ES-I3 (cell line): ENCODE results near the gene RAET1E.
"Not testable (repeated sequence)": the region's sequence is repeated elsewhere in the genome, so short reads cannot be mapped to it uniquely, and the experiment has no call there.

Source experiments
- H3K36me3 ChIP-seq: 2 replicates; pipeline ENCODE4 v1.6.1; 2013; ENCODE audit warnings: mild to moderate bottlenecking, low read length, control low read depth, moderate library complexity; ENCODE audit not compliant: insufficient read depth
- H3K4me1 ChIP-seq: 2 replicates; pipeline ENCODE4 v1.6.1; 2013; ENCODE audit warnings: mild to moderate bottlenecking, control low read depth, low read length; ENCODE audit not compliant: insufficient read depth
- H3K9ac ChIP-seq: 2 replicates; pipeline ENCODE4 v1.6.1; 2013; ENCODE audit warnings: low read depth, mild to moderate bottlenecking, low read length, moderate library complexity
- H3K9me3 ChIP-seq: 2 replicates; pipeline ENCODE4 v1.6.1; 2013; ENCODE audit warnings: mild to moderate bottlenecking, low read length, moderate library complexity; ENCODE audit not compliant: control insufficient read depth, insufficient read depth

RAET1E gene

GRCh38 chr6:149860834-149861602 lies 36.9 kb downstream of the RAET1E start:
- 0 out of 2 replicates have a peak, but pooled peaks cover 12% of the 10 kb centered on the region for H3K4me1 ChIP-seq
- H3K9me3 ChIP-seq, result no peaks in the 10 kb centered on the region
- H3K36me3 ChIP-seq, result no peaks in the 10 kb centered on the region
- H3K9ac ChIP-seq, result no peak overlapping the region

- peaks cover 15% of the 10 kb centered on the region; the same call in 1 of the 2 replicates for H3K4me1 ChIP-seq
- no peaks in the 10 kb centered on the region for H3K36me3 ChIP-seq
- no peak overlapping the region for H3K9ac ChIP-seq
- no peaks in the 10 kb centered on the region for H3K9me3 ChIP-seq
Observed at GRCh38 chr6:149860513-149860833, 37.4 kb downstream of the RAET1E start.

GRCh38 chr6:149859938-149860337 lies 38.0 kb downstream of the RAET1E start:
- Histone ChIP-seq H3K4me1 (peaks cover 20% of the 10 kb centered on the region; the same call in 1 of the 2 replicates), H3K36me3 (no peaks in the 10 kb centered on the region), H3K9ac (no peak overlapping the region), H3K9me3 (no peaks in the 10 kb centered on the region)

DNA sequence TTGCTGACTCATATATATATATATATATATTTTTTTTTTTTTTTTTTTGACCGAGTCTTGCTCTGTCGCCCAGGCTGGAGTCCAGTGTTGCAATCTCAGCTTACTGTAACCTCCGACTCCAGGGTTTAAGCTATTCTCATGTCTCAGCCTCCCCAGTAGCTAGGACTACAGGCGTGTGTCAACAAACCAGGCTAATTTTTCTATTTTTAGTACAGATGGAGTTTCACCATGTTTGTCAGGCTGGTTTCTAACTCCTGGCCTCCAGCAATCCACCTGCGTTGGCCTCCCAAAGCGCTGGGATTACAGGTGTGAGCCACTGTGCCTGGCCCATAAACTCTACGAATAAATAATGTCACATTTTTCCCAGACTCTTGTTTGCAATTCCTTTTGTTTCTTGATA lies 38.5 kb downstream of the RAET1E start:
- no peak overlapping the region for H3K9ac ChIP-seq
- peaks cover 21% of the 10 kb centered on the region; the same call in 1 of the 2 replicates for H3K4me1 ChIP-seq
- no peaks in the 10 kb centered on the region for H3K36me3 ChIP-seq
- H3K9me3 ChIP-seq, result no peaks in the 10 kb centered on the region

DNA sequence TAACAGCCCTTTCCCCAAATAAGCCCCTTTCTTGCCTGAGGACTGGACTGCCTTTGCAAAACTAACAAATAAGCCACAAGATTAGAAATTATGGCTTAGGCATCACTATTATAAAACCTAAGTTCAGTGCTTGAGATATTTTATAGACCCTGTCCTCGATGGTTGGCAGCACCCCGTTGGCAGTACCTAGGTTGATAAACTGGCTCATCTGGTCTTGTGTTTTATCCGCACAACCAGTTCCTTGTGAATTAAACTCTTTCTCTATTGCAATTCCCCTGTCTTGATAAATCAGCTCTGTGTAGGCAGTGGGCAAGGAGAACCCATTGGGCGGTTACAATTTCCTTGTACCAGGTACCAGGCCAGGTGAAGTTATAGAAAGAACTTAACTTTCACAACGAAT lies 40.4 kb downstream of the RAET1E start:
- Histone ChIP-seq H3K9ac (no peak overlapping the region), H3K9me3 (no peaks in the 10 kb centered on the region), H3K4me1 (peaks cover 22% of the 10 kb centered on the region), H3K36me3 (no peaks in the 10 kb centered on the region)

DNA sequence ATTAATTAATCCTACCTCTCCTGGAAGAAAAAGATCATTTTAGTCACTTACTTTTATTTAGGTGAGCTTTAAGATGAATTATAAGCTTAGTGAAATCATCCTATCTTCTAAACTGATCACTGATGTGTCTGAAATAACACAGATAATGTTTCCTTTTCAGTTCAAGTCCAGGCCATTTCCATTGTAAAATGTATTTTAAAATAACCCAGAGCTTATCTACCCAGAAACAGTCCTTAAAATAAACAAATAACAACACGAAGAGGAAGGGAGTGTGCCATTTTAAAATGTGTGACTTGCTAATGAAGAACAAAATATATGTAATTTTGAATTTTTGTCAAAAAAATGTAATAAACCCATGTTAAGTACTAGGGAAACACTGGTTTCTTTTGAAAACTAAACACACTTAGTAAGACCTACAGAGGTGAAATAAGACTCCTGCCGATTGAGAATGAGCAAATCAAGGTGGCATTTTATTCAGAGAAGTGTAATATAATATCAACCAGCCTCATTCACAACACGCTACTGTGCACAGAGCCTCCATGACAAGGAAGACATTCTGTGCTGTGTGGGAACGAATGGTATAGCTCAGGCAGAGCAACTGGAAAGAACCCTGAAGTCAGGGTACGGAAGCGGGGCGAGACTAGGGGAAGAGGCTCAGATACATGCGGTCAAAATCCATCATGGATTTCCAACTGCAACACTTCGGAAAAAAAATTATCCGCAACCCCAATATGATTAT lies 41.5 kb downstream of the RAET1E start:
- Histone ChIP-seq H3K9me3 (no peaks in the 10 kb centered on the region), H3K36me3 (no peaks in the 10 kb centered on the region), H3K9ac (no peak overlapping the region), H3K4me1 (peaks cover 22% of the 10 kb centered on the region)

DNA sequence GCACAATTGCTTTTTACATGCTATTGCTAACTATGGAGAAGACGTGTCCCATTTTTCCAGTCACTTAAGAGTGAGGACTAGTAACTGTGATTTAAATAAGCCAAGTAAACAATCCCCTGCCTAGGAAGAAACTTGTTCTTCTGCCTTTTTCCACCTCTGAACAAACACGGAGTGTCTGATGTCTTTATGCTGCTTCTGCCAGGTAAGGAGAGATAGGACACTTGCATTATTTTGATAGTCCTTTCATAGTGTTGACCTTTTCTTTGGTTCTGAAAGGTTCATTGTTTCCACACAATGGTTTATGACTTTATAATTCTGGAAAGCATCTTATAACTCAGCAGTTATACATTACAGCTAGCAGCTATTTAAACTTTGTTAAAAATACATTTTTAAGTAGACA lies 42.2 kb downstream of the RAET1E start:
- H3K4me1 ChIP-seq, result peaks cover 16% of the 10 kb centered on the region
- H3K9ac ChIP-seq, result no peak overlapping the region
- H3K9me3 ChIP-seq, result no peaks in the 10 kb centered on the region
- no peaks in the 10 kb centered on the region for H3K36me3 ChIP-seq

GRCh38 chr6:149855040-149855654 lies 42.8 kb downstream of the RAET1E start:
- Histone ChIP-seq H3K9ac (no peak overlapping the region), H3K36me3 (no peaks in the 10 kb centered on the region), H3K9me3 (no peaks in the 10 kb centered on the region), H3K4me1 (peaks cover 16% of the 10 kb centered on the region)

DNA sequence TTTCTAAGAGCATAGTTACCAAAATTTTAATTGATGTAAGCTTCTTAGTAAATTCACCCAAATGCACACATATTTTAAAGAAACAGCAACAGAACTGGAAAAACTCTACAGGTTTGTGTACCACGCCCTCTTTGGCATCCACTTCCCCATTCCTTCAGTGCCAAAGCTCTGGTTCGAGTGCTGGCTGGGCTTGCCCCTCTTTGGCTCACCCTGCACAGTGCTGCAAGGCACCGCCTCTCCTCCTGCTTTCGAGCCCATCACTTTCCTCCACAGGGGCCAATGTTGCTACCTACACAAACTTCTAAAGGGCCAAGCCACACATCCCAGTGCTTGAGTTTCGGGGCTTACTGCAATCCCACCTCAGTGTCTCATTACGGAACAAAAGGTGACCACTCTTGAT lies 43.4 kb downstream of the RAET1E start:
- H3K4me1 ChIP-seq, result peaks cover 16% of the 10 kb centered on the region
- no peaks in the 10 kb centered on the region for H3K9me3 ChIP-seq
- H3K9ac ChIP-seq, result no peak overlapping the region
- H3K36me3 ChIP-seq, result no peaks in the 10 kb centered on the region

DNA sequence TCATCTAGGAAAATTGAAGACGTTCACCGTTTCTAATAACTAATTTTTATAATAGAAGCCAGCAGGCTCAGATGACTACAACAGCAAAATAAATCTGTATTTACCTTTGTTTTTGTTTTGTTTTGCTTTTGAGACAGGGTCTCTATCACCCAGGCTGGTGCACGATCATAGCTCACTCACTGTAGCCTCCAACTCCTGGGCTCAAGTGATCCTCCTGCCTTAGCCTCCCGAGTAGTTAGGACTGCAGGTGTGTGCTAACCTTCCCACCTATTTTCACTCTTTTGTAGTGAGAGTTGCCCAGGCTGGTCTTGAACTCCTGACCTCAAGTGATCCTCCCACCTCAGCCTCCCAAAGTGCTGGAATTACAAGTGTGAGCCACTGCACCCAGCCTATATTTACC lies 43.9 kb downstream of the RAET1E start:
- not testable (repeated sequence) for H3K9ac ChIP-seq, H3K9me3 ChIP-seq, H3K36me3 ChIP-seq
- peaks cover 16% of the 10 kb centered on the region for H3K4me1 ChIP-seq

GRCh38 chr6:149852881-149853280 lies 45.0 kb downstream of the RAET1E start:
- H3K36me3 ChIP-seq, result no peaks in the 10 kb centered on the region
- H3K9me3 ChIP-seq, result no peaks in the 10 kb centered on the region
- peaks cover 16% of the 10 kb centered on the region for H3K4me1 ChIP-seq
- H3K9ac ChIP-seq, result no peak overlapping the region

DNA sequence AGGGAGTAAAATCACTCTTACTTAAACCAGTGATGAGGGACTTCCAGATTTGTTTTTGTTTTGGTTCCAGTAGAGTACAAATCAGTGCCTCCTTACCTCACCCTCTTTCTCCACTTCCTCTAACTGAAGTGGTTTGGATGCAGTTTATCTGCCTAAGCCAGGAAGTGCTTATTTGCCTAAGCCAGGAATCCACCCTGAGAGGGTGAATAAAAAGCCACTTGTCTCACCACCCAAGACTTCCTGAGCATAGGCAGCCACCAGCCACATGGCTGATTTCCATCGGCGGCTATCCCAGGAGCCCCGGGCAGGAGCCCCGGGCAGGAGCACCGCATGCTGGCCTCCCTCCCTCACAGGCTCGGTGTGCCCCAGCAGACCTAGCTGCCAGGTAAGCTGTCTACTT lies 45.7 kb downstream of the RAET1E start:
- Histone ChIP-seq H3K9ac (no peak overlapping the region), H3K9me3 (no peaks in the 10 kb centered on the region), H3K36me3 (no peaks in the 10 kb centered on the region), H3K4me1 (peaks cover 19% of the 10 kb centered on the region)

- H3K4me1 ChIP-seq, result peaks cover 20% of the 10 kb centered on the region
- no peak overlapping the region for H3K9ac ChIP-seq
- H3K9me3 ChIP-seq, result no peaks in the 10 kb centered on the region
- no peaks in the 10 kb centered on the region for H3K36me3 ChIP-seq
Observed at GRCh38 chr6:149851461-149852110, 46.3 kb downstream of the RAET1E start.

DNA sequence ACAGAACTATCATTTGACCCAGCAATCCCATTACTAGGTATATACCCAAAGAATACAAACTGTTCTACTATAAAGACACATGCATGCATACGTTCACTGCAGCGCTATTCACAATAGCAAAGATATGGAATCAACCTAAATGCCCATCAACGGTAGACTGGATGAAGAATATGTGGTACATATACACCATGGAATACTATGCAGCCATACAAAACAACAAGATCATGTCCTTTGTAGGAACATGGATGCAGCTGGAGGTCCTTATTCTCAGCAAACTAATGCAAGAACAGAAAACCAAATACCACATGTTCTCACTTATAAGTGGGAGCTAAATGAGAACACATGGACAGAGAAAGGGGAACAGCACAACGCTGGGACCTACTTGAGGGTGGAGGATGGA lies 49.6 kb downstream of the RAET1E start:
- peaks cover 11% of the 10 kb centered on the region; the same call in 1 of the 2 replicates for H3K4me1 ChIP-seq
- H3K36me3 ChIP-seq, result not testable (repeated sequence)

More for the DNA sequence above, 49.6 kb downstream of the RAET1E start:
- H3K9ac ChIP-seq, H3K9me3 ChIP-seq: not testable (repeated sequence)
